ENCODE measurements around the gene C6.

The C6 gene

DNA sequence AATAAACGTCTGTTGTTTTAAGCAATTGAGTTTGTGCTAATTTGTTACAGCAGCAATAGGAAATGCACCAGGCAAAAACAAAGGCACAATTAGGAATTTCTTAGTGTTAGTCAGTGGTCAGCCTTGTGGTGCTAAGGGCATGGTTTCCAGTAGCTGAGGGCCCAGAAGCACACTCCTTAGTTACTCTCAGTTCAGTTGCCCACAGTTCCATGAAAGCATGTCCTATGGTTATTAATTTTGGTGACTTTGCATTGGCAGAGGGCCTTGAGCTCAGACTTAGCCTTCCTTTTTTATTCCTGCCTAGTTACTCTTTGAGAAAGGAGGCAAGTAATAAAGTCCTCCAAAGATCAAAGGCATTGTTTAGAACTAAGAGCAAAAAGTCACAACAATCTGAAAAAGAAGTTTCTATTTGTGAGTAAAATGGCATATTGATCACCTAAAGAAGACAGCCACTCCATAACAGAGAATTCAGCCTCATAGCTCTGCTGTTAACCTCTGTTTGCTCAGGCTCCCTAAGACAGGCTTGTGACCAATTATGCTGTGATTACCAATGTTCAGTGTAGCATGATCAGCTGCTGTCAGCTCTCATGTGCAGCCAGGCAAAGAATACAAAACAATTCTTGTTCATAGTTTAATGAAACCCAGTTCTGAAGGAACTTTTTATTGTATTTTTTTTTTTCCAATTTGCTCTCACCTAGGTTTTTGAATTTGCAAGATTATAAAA is 85.2 kb downstream of the C6 start:
- DNase-seq (ENCODE audit: low spot score): no peak

GRCh38 chr5:41122459-41122858 is 90.9 kb downstream of the C6 start:
- FAIRE-seq: no peak
- no peak for DNase-seq (ENCODE audit: low spot score)

More for the DNA sequence above, 85.2 kb downstream of the C6 start:
- FAIRE-seq: no peak

GRCh38 chr5:41120600-41120999 is 92.7 kb downstream of the C6 start:
- DNase-seq (ENCODE audit: low spot score): no peak
- FAIRE-seq: no peak

DNA sequence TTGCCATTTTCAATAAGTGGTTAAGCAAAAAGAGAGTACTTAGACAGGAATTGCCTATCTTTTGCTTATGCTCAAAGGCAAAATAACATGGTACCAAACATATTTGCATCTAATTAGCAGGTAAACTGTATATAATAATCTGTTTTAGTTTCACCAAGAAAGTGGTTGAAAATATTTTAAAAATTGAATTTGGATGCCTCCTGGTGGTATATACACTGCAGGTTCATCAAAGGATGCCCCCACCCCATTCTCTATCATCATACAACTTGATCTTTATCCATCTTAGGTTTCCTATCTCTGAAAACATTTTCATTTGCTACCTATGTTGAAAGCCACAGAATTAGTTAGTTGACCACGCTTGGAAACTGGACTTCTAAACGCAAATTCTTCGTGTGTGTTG is 95.2 kb downstream of the C6 start:
- DNase-seq (ENCODE audit: low spot score) (no peak), FAIRE-seq (no peak)

- DNase-seq (ENCODE audit: low spot score): no peak
- FAIRE-seq: no peak
These were observed 98.1 kb downstream of the C6 start for GRCh38 chr5:41115281-41115680.

GRCh38 chr5:41112486-41113455 is 100.6 kb downstream of the C6 start:
- no peak for DNase-seq (ENCODE audit: low spot score)
- no peak for FAIRE-seq

DNA sequence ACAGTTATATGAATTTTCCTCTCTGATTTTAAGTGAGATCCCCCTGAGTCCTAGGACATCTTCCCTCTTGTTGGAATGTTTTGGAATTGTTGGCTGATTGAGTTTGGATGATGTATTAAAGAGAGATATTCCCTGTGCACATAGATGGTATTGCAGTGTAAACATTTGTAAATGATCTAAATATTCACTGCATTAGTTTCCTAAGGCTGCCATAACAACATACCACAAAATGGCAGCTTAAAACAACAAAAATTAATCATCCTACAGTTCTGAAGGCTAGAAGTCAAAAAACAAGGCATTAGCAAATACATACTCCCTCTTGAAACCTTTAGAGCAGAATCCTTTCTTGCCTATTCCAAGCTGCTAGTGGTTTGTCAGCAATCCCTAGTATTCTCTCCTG is 104.1 kb downstream of the C6 start:
- no peak for DNase-seq (ENCODE audit: low spot score)

GRCh38 chr5:41102341-41102740 is 111.0 kb downstream of the C6 start:
- FAIRE-seq: no peak
- no peak for DNase-seq (ENCODE audit: low spot score)

More for the DNA sequence above, 104.1 kb downstream of the C6 start:
- no peak for FAIRE-seq

DNA sequence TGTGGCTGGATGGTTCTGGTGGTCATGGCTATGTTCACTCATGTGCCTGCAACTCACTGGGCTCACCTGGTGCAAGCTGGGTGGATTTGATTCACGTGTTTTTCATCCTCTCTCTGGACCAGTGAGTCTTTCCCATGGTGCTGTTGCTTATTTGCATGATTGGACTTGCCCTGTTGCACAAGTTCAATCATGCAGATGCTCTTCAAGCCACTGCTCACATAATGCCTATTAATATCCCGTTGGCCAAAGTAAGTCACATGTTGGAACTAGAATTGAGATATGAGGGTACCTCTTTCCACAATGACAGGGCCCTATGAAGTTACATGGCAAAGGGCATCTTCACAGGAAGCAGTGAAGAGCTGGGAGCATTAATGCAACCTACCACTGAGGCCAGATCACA is 115.7 kb downstream of the C6 start:
- FAIRE-seq (peak; percentile 78), DNase-seq (ENCODE audit: low spot score) (no peak)

DNA sequence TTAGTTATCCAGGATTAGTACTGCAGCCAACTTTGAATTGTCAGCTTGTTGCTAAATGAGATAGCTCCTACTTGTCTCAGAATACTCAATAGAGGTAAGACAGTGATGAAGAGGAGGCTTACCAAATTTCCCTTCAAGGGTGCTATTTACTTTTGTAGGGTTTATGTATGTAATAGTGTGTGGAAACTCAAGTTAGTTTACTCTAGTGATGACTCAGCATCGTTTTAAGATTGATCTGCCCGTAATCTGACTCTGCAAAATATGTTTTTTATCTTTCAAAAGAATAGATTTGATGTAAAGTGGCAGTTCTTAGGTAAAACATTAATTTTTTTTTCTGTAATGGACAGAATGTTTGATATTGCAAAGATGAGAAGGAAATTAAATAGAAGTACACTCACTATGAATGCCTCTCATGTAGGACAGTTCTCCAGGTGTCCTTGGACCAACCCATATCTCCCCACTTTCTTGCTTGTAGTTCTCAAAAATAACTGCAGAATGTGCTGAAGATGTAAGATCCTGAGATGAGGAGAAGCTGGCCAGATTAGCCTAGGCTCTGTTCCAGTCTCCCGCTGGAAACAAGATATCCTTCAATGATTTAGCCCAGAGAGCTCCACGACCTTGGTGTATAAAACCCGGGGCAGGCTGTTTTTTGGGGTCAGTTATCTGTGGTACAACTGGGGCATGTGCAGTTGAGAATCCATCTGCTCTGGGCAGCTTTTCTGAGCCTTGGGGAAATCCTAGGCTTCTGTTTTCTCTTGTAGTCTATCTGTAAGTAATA is 117.8 kb downstream of the C6 start:
- FAIRE-seq: no peak
- no peak for DNase-seq (ENCODE audit: low spot score)

- FAIRE-seq (peak; percentile 55), DNase-seq (ENCODE audit: low spot score) (peak; percentile 63)
These were observed 118.5 kb downstream of the C6 start for GRCh38 chr5:41094871-41095270.

DNA sequence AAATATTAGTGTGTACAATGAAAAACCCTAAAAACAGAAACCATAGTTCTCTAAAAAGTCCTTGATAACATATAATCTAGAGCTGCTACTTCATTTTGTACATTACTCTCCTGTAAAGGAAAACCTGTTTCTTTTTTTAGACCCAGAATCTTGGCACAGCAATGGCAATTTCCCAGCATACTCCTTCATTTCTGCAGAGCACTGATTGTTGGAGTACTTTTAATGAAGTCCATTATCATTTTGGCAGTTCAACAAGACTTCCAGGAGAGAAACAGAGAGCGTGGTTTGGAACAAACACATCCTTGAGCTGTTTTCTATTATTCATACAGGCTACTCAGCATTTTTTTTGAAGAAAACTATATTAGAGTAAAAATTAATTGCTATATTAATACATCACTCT is 119.5 kb downstream of the C6 start:
- no peak for FAIRE-seq
- no peak for DNase-seq (ENCODE audit: low spot score)

Data from urothelium cell line (cell line).